ENCODE data around the gene TEX52. TPM values are rescaled to one million over a fixed set of nuclear protein-coding genes. Genes with fewer than 3 reads are reported as not detected.

The TEX52 gene
- total and polyA plus RNA-seq, 2 of the 8 experiments (the other 6 are each of a cell fraction or from before 2014, with no cell fraction given) = not detected

DNA sequence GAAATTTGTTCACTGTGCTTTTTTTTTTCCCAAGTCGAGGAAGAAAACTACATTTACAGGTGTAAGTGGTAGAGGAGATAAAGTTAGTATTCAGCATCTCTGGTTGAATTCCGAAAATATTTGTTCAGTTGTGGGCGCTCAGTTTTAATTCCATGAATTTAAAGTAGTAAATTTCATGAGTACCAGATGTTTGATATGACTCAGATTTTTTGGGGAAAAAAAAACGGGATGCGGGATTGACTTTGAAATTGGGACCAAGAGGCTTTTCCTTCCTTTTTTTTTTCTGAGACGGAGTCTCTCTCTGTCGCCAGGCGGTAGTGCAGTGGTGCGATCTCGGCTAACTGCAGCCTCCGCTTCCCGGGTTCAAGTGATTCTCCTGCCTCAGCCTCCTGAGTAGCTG is 35.4 kb upstream of the TEX52 start:
- no peak overlapping the region for H3K14ac ChIP-seq (ENCODE audit: insufficient read length)
- H3K27ac ChIP-seq (ENCODE audit: low read depth, low read length) = no peak overlapping the region
- no peak overlapping the region for H2BK20ac ChIP-seq (ENCODE audit: low read length)
- H3K79me1 ChIP-seq (ENCODE audit: low read depth, low read length) = 0 out of 2 replicates have a peak, but pooled peaks cover 2% of the 10 kb centered on the region
- no peak overlapping the region for H4K5ac ChIP-seq (ENCODE audit: insufficient read length, low read depth, low read length)
- H4K20me1 ChIP-seq (replicated peaks in 1 of 2; ENCODE audit: control insufficient read depth in 1 of 2, insufficient read depth in 2 of 2, low read length in 2 of 2) = no peaks in the 10 kb centered on the region
- no peak overlapping the region for H3K4me3 ChIP-seq (ENCODE audit: extremely low read depth in 1 of 4, insufficient read depth in 2 of 4, low read depth in 3 of 4, low read length in 4 of 4)
- H3K9ac ChIP-seq (replicated peaks in 1 of 4; ENCODE audit: extremely low read depth in 1 of 4, low read depth in 3 of 4, low read length in 3 of 4) = no peak overlapping the region
- no peak overlapping the region for H2BK120ac ChIP-seq (replicated peaks; ENCODE audit: low read depth, low read length)
- H3K4ac ChIP-seq (replicated peaks; ENCODE audit: insufficient read length, low read depth, low read length) = no peak overlapping the region
- H4K8ac ChIP-seq (ENCODE audit: extremely low read depth, insufficient read depth, low read length) = no peak overlapping the region
- no peak overlapping the region for H2BK15ac ChIP-seq (ENCODE audit: low read length)
- peaks cover 0 to 22% of the 10 kb centered on the region in 2 experiments; a peak in 3 of 4 replicates for H3K79me2 ChIP-seq (ENCODE audit: control insufficient read depth in 1 of 2, insufficient read depth in 2 of 2, low read length in 2 of 2)
- H2BK5ac ChIP-seq (ENCODE audit: low read depth, low read length) = no peak overlapping the region
- H3K27me3 ChIP-seq (replicated peaks in 1 of 4; ENCODE audit: control insufficient read depth in 3 of 4, extremely low read depth in 1 of 4, insufficient read depth in 3 of 4, low read length in 3 of 4) = no peaks in the 10 kb centered on the region
- H3K56ac ChIP-seq (replicated peaks; ENCODE audit: insufficient read length, low read depth, low read length) = no peak overlapping the region
- no peak overlapping the region for H3K18ac ChIP-seq (ENCODE audit: extremely low read depth, low read length)
- H3K23me2 ChIP-seq (ENCODE audit: low read depth, low read length) = no peaks in the 10 kb centered on the region; the same call in 1 of the 2 replicates
- H2AK5ac ChIP-seq (ENCODE audit: low read depth, low read length) = no peak overlapping the region
- H3K9me3 ChIP-seq (ENCODE audit: insufficient read depth in 2 of 2, low read depth in 1 of 2, low read length in 1 of 2) = no peaks in the 10 kb centered on the region
- H2AFZ ChIP-seq (ENCODE audit: low read length) = no peak overlapping the region
- H3K4me2 ChIP-seq (ENCODE audit: insufficient read depth in 1 of 2, low read depth in 2 of 2, low read length in 2 of 2) = peak overlapping the region in 1 of 2 experiments; percentile 85; a peak in 1 of 4 replicates
- H3K23ac ChIP-seq (ENCODE audit: insufficient read length) = no peak overlapping the region
- peaks cover 5 to 17% (median 8%) of the 10 kb centered on the region in 4 experiments for H3K36me3 ChIP-seq (ENCODE audit: control insufficient read depth in 2 of 4, insufficient read depth in 4 of 4, low read length in 3 of 4)
- FAIRE-seq (no peak), DNase-seq (ENCODE audit: low read depth in 1 of 2, low spot score in 2 of 2) (no peak)
- POLR2A ChIA-PET (ENCODE audit: partially characterized antibody) = interaction anchor here (2.1 kb wide), 1 partner anchor 69 kb away, joined by 8 read pairs; no protein-coding TSS in a partner anchor
- CTCF ChIA-PET (ENCODE audit: partially characterized antibody) = interaction anchor here (0.6 to 15.6 kb wide), 8 partner anchors 8 to 142 kb away, joined by 3 to 143 read pairs (median 4); partner anchors contain the start of genes FOXM1 and RHNO1
- H2BK12ac ChIP-seq (ENCODE audit: low read depth, low read length) = no peak overlapping the region
- WGBS, 2 experiments (ENCODE audit: extremely low coverage in 1 of 2, insufficient coverage in 1 of 2, insufficient read length in 1 of 2, insufficient replicate concordance in 2 of 2, low coverage in 1 of 2, low lambda C conversion rate in 2 of 2, missing lambda C conversion rate in 1 of 2) = 90% methylated on average over 12 of the region's 12 CpGs; no CpG with 5 or more reads in 1 of the 2 experiments
- H4K91ac ChIP-seq (replicated peaks; ENCODE audit: insufficient read length, low read length) = no peak overlapping the region
- H3K4me1 ChIP-seq (replicated peaks in 1 of 4; ENCODE audit: control insufficient read depth in 3 of 4, insufficient read depth in 4 of 4, low read length in 3 of 4) = peaks cover 0 to 3% (median 2%) of the 10 kb centered on the region in 4 experiments; a peak in 3 of 7 replicates
